Naive thymus-derived CD4-positive, alpha-beta T cell (primary cell): ENCODE measurements around the gene KIF2A. TPM values are rescaled to one million over a fixed set of nuclear protein-coding genes. Genes with fewer than 3 reads are reported as not detected.

Source experiments
- ATAC-seq: fragments of 150-1000 bp; cut with Tn5 transposase; 2 replicates; pipeline ENCODE4 v1.10.0; 2021; ENCODE audit warnings: mild to moderate bottlenecking, moderate library complexity
- CTCF ChIA-PET: fragments of 350-600 bp; sonication (Branson Sonifier 250); formaldehyde crosslinking; loops from one replicate; lab custom pipeline; 2021; ENCODE audit warnings: antibody characterized with exemption; lab: Charles Lee
- POLR2A ChIA-PET: fragments of 350-600 bp; sonication (Branson Sonifier 250); formaldehyde crosslinking; loops from one replicate; lab custom pipeline; 2021; ENCODE audit warnings: antibody characterized with exemption, inconsistent platforms; lab: Charles Lee
- DNase-seq, 9 donors: peaks; one replicate each; pipeline versions ENCODE4 v3.0.0 to v3.0.0-alpha.2; 2020 to 2022; ENCODE audit warnings: mixed read lengths in 1 of 9
- H3K27ac ChIP-seq: one replicate; pipeline ENCODE4 v1.7.0; 2013; ENCODE audit warnings: mild to moderate bottlenecking, low read depth, low read length, moderate library complexity
- H3K27me3 ChIP-seq, 2 donors: one replicate each; pipeline ENCODE4 v1.7.0; 2013; ENCODE audit warnings: low read length in 2 of 2, mild to moderate bottlenecking in 2 of 2, moderate library complexity in 2 of 2; ENCODE audit not compliant: control insufficient read depth in 2 of 2, insufficient read depth in 2 of 2
- H3K36me3 ChIP-seq, 3 experiments: 1 replicate in 2 of 3; 2 replicates in 1 of 3; pipeline ENCODE4 v1.7.0; 2013; ENCODE audit warnings: low read length in 3 of 3, mild to moderate bottlenecking in 3 of 3, moderate library complexity in 1 of 3; ENCODE audit not compliant: insufficient read depth in 3 of 3, control insufficient read depth in 2 of 3
- H3K4me1 ChIP-seq, 2 donors: one replicate each; pipeline ENCODE4 v1.7.0; 2013; ENCODE audit warnings: low read length in 2 of 2, mild to moderate bottlenecking in 2 of 2, moderate library complexity in 1 of 2; ENCODE audit not compliant: control insufficient read depth in 2 of 2, insufficient read depth in 2 of 2
- H3K4me3 ChIP-seq: 2 replicates; pipeline ENCODE4 v1.7.0; 2013; ENCODE audit warnings: mild to moderate bottlenecking, low read length
- H3K9me3 ChIP-seq, 3 experiments: 1 replicate in 2 of 3; 2 replicates in 1 of 3; pipeline ENCODE4 v1.7.0; 2013; ENCODE audit warnings: low read length in 3 of 3; ENCODE audit not compliant: control insufficient read depth in 2 of 3
- H3K27ac Mint-ChIP-seq, 9 donors: one replicate each; pipeline ENCODE4 v1.8.0; 2020 to 2022; ENCODE audit warnings: mixed read lengths in 9 of 9, mild to moderate bottlenecking in 8 of 9, moderate library complexity in 5 of 9, inconsistent platforms in 2 of 9
- H3K27me3 Mint-ChIP-seq, 5 donors: one replicate each; pipeline ENCODE4 v1.8.0; 2021 to 2022; ENCODE audit warnings: mixed read lengths in 5 of 5, mild to moderate bottlenecking in 1 of 5
- H3K36me3 Mint-ChIP-seq, 5 donors: one replicate each; pipeline ENCODE4 v1.8.0; 2020 to 2022; ENCODE audit warnings: mixed read lengths in 5 of 5, mild to moderate bottlenecking in 3 of 5, inconsistent platforms in 1 of 5
- H3K4me1 Mint-ChIP-seq, 7 donors: one replicate each; pipeline ENCODE4 v1.8.0; 2020 to 2022; ENCODE audit warnings: mixed read lengths in 7 of 7, mild to moderate bottlenecking in 3 of 7, inconsistent platforms in 1 of 7
- H3K4me3 Mint-ChIP-seq, 10 donors: one replicate each; pipeline ENCODE4 v1.8.0; 2020 to 2022; ENCODE audit warnings: mild to moderate bottlenecking in 10 of 10, mixed read lengths in 10 of 10, moderate library complexity in 6 of 10, inconsistent platforms in 2 of 10
- H3K9me3 Mint-ChIP-seq, 11 donors: one replicate each; pipeline ENCODE4 v1.8.0; 2020 to 2022; ENCODE audit warnings: mixed read lengths in 11 of 11, mild to moderate bottlenecking in 4 of 11, inconsistent platforms in 1 of 11, moderate library complexity in 1 of 11
- intact Hi-C, 2 donors: fragments of 100-400 bp; cut with micrococcal nuclease; formaldehyde crosslinking; loops; one replicate each; pipeline ENCODE4 v1.15.1; 2023
- polyA plus RNA-seq, 2 donors: library from polyadenylated mRNA; unstranded; fragments of 300-500 nt; fragmentation: Illumina TruSeq; gene quantifications; one replicate each; pipeline ENCODE4 v1.2.3, GENCODE V29; 2021
- total RNA-seq, 6 experiments: library from RNA in 5 of 6; stranded (reverse) in 5 of 6; gene quantifications; 1 replicate in 5 of 6; 2 replicates in 1 of 6; pipeline ENCODE4 v1.2.3 and lab custom pipeline; 2021 to 2026

KIF2A gene
- total and polyA plus RNA-seq, 7 experiments from 2014 or later: 73.5 to 179 (median 142) TPM

GRCh38 chr5:62354028-62354874 is 48.2 kb downstream of the KIF2A start:
- peak in 7 of 9 donors; percentile 28 to 53 (median 44) for DNase-seq
- CTCF ChIA-PET: interaction anchor here (0.6 to 2.9 kb wide), 7 partner anchors 16 to 131 kb away, joined by 3 to 28 read pairs (median 4); no protein-coding TSS in a partner anchor
- H3K27ac ChIP-seq: no peak overlapping the region

DNA sequence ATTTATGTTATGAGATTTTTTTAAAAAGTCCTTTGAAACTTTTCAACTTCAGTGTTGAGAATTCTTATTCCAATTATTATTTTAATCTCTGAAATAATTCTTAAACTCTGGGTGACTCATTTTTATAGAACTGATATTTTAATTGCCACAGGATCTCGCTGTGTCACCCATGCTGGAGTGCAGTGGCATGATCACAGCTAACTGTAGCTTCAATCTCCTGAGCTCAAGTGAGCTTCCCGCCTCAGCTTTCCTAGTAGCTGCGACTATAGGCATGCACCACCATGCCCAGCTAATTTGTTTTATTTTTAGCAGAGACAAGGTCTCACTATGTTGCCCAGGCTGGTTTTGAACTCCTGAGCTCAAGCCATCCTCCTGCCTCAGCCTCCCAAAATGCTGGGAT is 56.7 kb downstream of the KIF2A start:
- peaks cover 0 to 9% (median 0%) of the 10 kb centered on the region in 7 donors for H3K4me1 Mint-ChIP-seq
- peaks cover 19 to 49% (median 32%) of the 10 kb centered on the region in 3 experiments for H3K36me3 ChIP-seq
- H3K4me1 ChIP-seq: no peaks in the 10 kb centered on the region
- H3K27me3 ChIP-seq: no peaks in the 10 kb centered on the region
- H3K27me3 Mint-ChIP-seq: no peaks in the 10 kb centered on the region
- no peak overlapping the region for H3K27ac Mint-ChIP-seq
- ChIA-PET CTCF (no interaction called here), POLR2A (no interaction called here)
- H3K4me3 ChIP-seq: no peak overlapping the region
- no peaks in the 10 kb centered on the region for H3K9me3 Mint-ChIP-seq
- no peak overlapping the region for H3K4me3 Mint-ChIP-seq
- intact Hi-C loops: loop anchor here in 1 of 2 donors (2.0 kb wide), 1 partner anchor 16 kb away; no protein-coding TSS in a partner anchor
- no peak overlapping the region for H3K27ac ChIP-seq
- DNase-seq (no peak), ATAC-seq (no peak)
- peaks cover 0 to 27% (median 13%) of the 10 kb centered on the region in 5 donors for H3K36me3 Mint-ChIP-seq
- no peaks in the 10 kb centered on the region for H3K9me3 ChIP-seq

More at GRCh38 chr5:62354028-62354874, 48.2 kb downstream of the KIF2A start:
- Mint-ChIP-seq H3K4me1 (peaks cover 0 to 22% (median 5%) of the 10 kb centered on the region in 7 donors), H3K36me3 (peaks cover 0 to 19% (median 13%) of the 10 kb centered on the region in 5 donors), H3K27me3 (no peaks in the 10 kb centered on the region), H3K4me3 (no peak overlapping the region), H3K27ac (peak overlapping the region in 4 of 9 donors; percentile 12 to 40 (median 28)), H3K9me3 (no peaks in the 10 kb centered on the region)
- Histone ChIP-seq H3K4me1 (no peaks in the 10 kb centered on the region), H3K27me3 (no peaks in the 10 kb centered on the region), H3K4me3 (no peak overlapping the region), H3K9me3 (no peaks in the 10 kb centered on the region), H3K36me3 (peaks cover 0 to 39% (median 16%) of the 10 kb centered on the region in 3 experiments)
- ATAC-seq: peak; percentile 73
- POLR2A ChIA-PET: no interaction called here
- intact Hi-C loops: loop anchor here (1.0 to 10.0 kb wide), 8 partner anchors 11 to 421 kb away; partner anchors contain the start of genes DIMT1 (in 1 of the 2) and KIF2A (in 1 of the 2)

- Mint-ChIP-seq H3K4me1 (peaks cover 0 to 11% (median 0%) of the 10 kb centered on the region in 7 donors), H3K27me3 (no peaks in the 10 kb centered on the region), H3K4me3 (no peak overlapping the region), H3K9me3 (no peaks in the 10 kb centered on the region), H3K36me3 (peaks cover 0 to 37% (median 22%) of the 10 kb centered on the region in 5 donors), H3K27ac (peak overlapping the region; percentile 12 to 77 (median 34))
- H3K4me3 ChIP-seq: no peak overlapping the region
- intact Hi-C loops: no loop called here
- POLR2A ChIA-PET: interaction anchor here (0.7 kb wide), 2 partner anchors 12 to 129 kb away, joined by 3 to 4 read pairs; no protein-coding TSS in a partner anchor
- DNase-seq (no peak), ATAC-seq (no peak)
- H3K27ac ChIP-seq: peak overlapping the region; percentile 9
- peaks cover 13 to 51% (median 26%) of the 10 kb centered on the region in 3 experiments for H3K36me3 ChIP-seq
- CTCF ChIA-PET: interaction anchor here (1.2 kb wide), 1 partner anchor 16 kb away, joined by 4 read pairs; no protein-coding TSS in a partner anchor
- H3K4me1 ChIP-seq: no peaks in the 10 kb centered on the region
- H3K27me3 ChIP-seq: no peaks in the 10 kb centered on the region
- H3K9me3 ChIP-seq: no peaks in the 10 kb centered on the region
Measured at GRCh38 chr5:62369039-62369438, 63.0 kb downstream of the KIF2A start.

DNA sequence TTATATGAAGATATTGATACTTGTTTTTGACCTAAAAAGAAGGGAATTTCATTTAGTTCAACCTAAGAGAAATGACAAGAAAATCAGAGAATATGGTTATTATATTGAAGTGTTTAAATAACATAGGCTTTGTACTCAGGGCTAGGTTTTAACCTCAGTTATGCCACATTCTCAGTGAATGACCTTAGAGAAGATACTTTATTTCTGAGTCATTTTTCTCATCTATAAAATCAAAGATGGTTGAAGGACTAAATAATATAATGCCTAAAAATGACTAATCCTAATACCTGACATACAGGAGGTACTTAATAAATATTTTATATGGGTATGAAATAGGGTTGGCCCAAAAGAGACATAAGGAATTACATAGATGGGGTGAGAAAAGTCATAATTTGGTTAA is 65.4 kb downstream of the KIF2A start:
- Histone ChIP-seq H3K4me3 (no peak overlapping the region), H3K9me3 (no peaks in the 10 kb centered on the region), H3K4me1 (no peaks in the 10 kb centered on the region), H3K27ac (no peak overlapping the region), H3K36me3 (peaks cover 13 to 49% (median 14%) of the 10 kb centered on the region in 3 experiments), H3K27me3 (no peaks in the 10 kb centered on the region)
- Mint-ChIP-seq H3K36me3 (peaks cover 0 to 23% (median 12%) of the 10 kb centered on the region in 5 donors), H3K4me1 (peaks cover 0 to 11% (median 0%) of the 10 kb centered on the region in 7 donors), H3K27me3 (no peaks in the 10 kb centered on the region), H3K9me3 (no peaks in the 10 kb centered on the region), H3K4me3 (no peak overlapping the region), H3K27ac (peak overlapping the region in 3 of 9 donors; percentile 16 to 74 (median 46))
- CTCF ChIA-PET: no interaction called here
- ATAC-seq: no peak
- intact Hi-C loops: no loop called here
- POLR2A ChIA-PET: no interaction called here
- no peak for DNase-seq

- H3K4me3 ChIP-seq: no peak overlapping the region
- Mint-ChIP-seq H3K27ac (peak overlapping the region in 6 of 9 donors; percentile 10 to 71 (median 36)), H3K4me1 (peaks cover 0 to 7% (median 0%) of the 10 kb centered on the region in 7 donors), H3K27me3 (no peaks in the 10 kb centered on the region), H3K36me3 (peaks cover 0 to 19% (median 12%) of the 10 kb centered on the region in 5 donors), H3K9me3 (no peaks in the 10 kb centered on the region), H3K4me3 (no peak overlapping the region)
- peaks cover 15 to 47% (median 15%) of the 10 kb centered on the region in 3 experiments for H3K36me3 ChIP-seq
- DNase-seq (no peak), ATAC-seq (no peak)
- intact Hi-C loops: loop anchor here in 1 of 2 donors (2.0 kb wide), 1 partner anchor 14 kb away; no protein-coding TSS in a partner anchor
- H3K27me3 ChIP-seq: no peaks in the 10 kb centered on the region
- H3K27ac ChIP-seq: no peak overlapping the region
- no peaks in the 10 kb centered on the region for H3K4me1 ChIP-seq
- CTCF ChIA-PET: no interaction called here
- POLR2A ChIA-PET: interaction anchor here (0.7 kb wide), 1 partner anchor 67 kb away, joined by 4 read pairs; the partner anchor contains the start of gene KIF2A
- no peaks in the 10 kb centered on the region for H3K9me3 ChIP-seq
Measured at GRCh38 chr5:62372600-62372999, 66.6 kb downstream of the KIF2A start.

DNA sequence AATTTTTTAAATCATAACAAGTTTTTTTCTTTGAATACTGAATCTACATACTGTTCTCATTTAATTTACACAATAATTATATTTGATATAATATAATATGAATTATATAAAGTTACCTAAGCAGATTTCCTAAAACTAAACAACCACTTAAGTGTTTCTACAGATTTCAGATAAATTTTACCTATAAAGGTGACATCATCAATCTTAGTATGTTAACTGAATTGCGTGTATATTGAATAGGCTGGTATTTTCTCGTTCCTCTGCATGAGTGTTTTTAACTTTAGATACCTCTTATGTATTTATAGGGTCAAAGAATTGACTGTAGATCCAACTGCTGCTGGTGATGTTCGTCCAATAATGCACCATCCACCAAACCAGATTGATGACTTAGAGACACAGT is 67.4 kb downstream of the KIF2A start:
- POLR2A ChIA-PET: no interaction called here

More for the DNA sequence above, 67.4 kb downstream of the KIF2A start:
- Mint-ChIP-seq H3K4me1 (peaks cover 0 to 7% (median 0%) of the 10 kb centered on the region in 7 donors), H3K4me3 (no peak overlapping the region), H3K36me3 (peaks cover 0 to 26% (median 15%) of the 10 kb centered on the region in 5 donors), H3K9me3 (no peaks in the 10 kb centered on the region), H3K27me3 (no peaks in the 10 kb centered on the region), H3K27ac (peak overlapping the region in 4 of 9 donors; percentile 31 to 83 (median 46))
- no peaks in the 10 kb centered on the region for H3K27me3 ChIP-seq
- CTCF ChIA-PET: no interaction called here
- H3K4me1 ChIP-seq: no peaks in the 10 kb centered on the region
- H3K36me3 ChIP-seq: peaks cover 19 to 50% (median 23%) of the 10 kb centered on the region in 3 experiments
- ATAC-seq: no peak
- intact Hi-C loops: loop anchor here in 1 of 2 donors (2.0 kb wide), 1 partner anchor 13 kb away; no protein-coding TSS in a partner anchor
- no peak overlapping the region for H3K27ac ChIP-seq
- DNase-seq: no peak
- no peak overlapping the region for H3K4me3 ChIP-seq
- H3K9me3 ChIP-seq: no peaks in the 10 kb centered on the region
